HL-60 (cell line): ENCODE results near the gene ZNF300.

Experiments used
- CTCF ChIP-seq: IDR thresholded peaks from one replicate; pipeline ENCODE4 v1.5.1; 2011; ENCODE audit warnings: low read length, control low read depth, inconsistent platforms; ENCODE audit not compliant: insufficient read depth
- SPI1 ChIP-seq: IDR thresholded peaks from 2 replicates; pipeline ENCODE4 v1.6.1; 2012; ENCODE audit warnings: low read depth, mild to moderate bottlenecking, borderline replicate concordance

GRCh38 chr5:150879358-150879757, 25.4 kb downstream of the ZNF300 start:
- no peak for TF ChIP-seq CTCF
- no peak for TF ChIP-seq SPI1
